Measurements from ENCODE around the gene ZNF76.
"Not testable (repeated sequence)": the region's sequence is repeated elsewhere in the genome, so short reads cannot be mapped to it uniquely, and the experiment has no call there.

ZNF76 gene

GRCh38 chr6:35330541-35331119, 71.1 kb downstream of the ZNF76 start:
- H3K23ac ChIP-seq (ENCODE audit: low read length): no peak overlapping the region
- no peak overlapping the region for H3K9ac ChIP-seq (ENCODE audit: low read length)
- no peak overlapping the region for H3K27ac ChIP-seq (ENCODE audit: low read depth, low read length)
- no peaks in the 10 kb centered on the region for H3K79me2 ChIP-seq (ENCODE audit: control insufficient read depth, insufficient read depth, low read length)
- no CpG with 5 or more reads among the region's 9 CpGs for WGBS (ENCODE audit: extremely low coverage, insufficient coverage, low lambda C conversion rate)
- no peak overlapping the region for H3K4me2 ChIP-seq (ENCODE audit: low read length)
- no peak overlapping the region for H2AK5ac ChIP-seq (ENCODE audit: low read length)
- H3K79me1 ChIP-seq (ENCODE audit: low read length): no peaks in the 10 kb centered on the region
- no peak overlapping the region for H3K18ac ChIP-seq (ENCODE audit: low read length)
- H3K56ac ChIP-seq (ENCODE audit: low read length): no peak overlapping the region
- no peak overlapping the region for H4K8ac ChIP-seq (ENCODE audit: low read depth, low read length)
- no peak overlapping the region for H3K4me3 ChIP-seq (ENCODE audit: low read length)
- H2BK120ac ChIP-seq (ENCODE audit: low read depth, low read length): no peak overlapping the region
- no peaks in the 10 kb centered on the region for H3K36me3 ChIP-seq (ENCODE audit: control insufficient read depth, insufficient read depth, low read length)
- no peak overlapping the region for H3K4ac ChIP-seq (ENCODE audit: low read depth, low read length)
- no peak for DNase-seq
- no peaks in the 10 kb centered on the region for H3K27me3 ChIP-seq (ENCODE audit: insufficient read depth, low read length, poor library complexity)
- no peak overlapping the region for H4K5ac ChIP-seq (ENCODE audit: low read length)
- H2BK15ac ChIP-seq (replicated peaks; ENCODE audit: low read depth): no peak overlapping the region
- no peaks in the 10 kb centered on the region for H3K4me1 ChIP-seq (ENCODE audit: control insufficient read depth, low read depth, low read length)
- H2BK5ac ChIP-seq (ENCODE audit: low read length): no peak overlapping the region

GRCh38 chr6:35332074-35332887, 72.7 kb downstream of the ZNF76 start:
- WGBS (ENCODE audit: extremely low coverage, insufficient coverage, low lambda C conversion rate): no CpG with 5 or more reads among the region's 9 CpGs
- peak; percentile 51 for DNase-seq

GRCh38 chr6:35341557-35341956, 82.0 kb downstream of the ZNF76 start:
- Histone ChIP-seq H3K4me2 (ENCODE audit: low read length) (no peak overlapping the region), H3K27me3 (ENCODE audit: insufficient read depth, low read length, poor library complexity) (no peaks in the 10 kb centered on the region), H3K56ac (ENCODE audit: low read length) (no peak overlapping the region), H4K8ac (ENCODE audit: low read depth, low read length) (no peak overlapping the region), H3K23ac (ENCODE audit: low read length) (no peak overlapping the region), H3K4ac (ENCODE audit: low read depth, low read length) (no peak overlapping the region), H3K79me1 (ENCODE audit: low read length) (no peaks in the 10 kb centered on the region), H4K5ac (ENCODE audit: low read length) (no peak overlapping the region), H2BK15ac (replicated peaks; ENCODE audit: low read depth) (no peak overlapping the region), H3K18ac (ENCODE audit: low read length) (no peak overlapping the region), H3K36me3 (ENCODE audit: control insufficient read depth, insufficient read depth, low read length) (no peaks in the 10 kb centered on the region), H2BK5ac (ENCODE audit: low read length) (no peak overlapping the region), H3K9ac (ENCODE audit: low read length) (no peak overlapping the region), H3K4me3 (ENCODE audit: low read length) (no peak overlapping the region), H2BK120ac (ENCODE audit: low read depth, low read length) (no peak overlapping the region), H3K79me2 (ENCODE audit: control insufficient read depth, insufficient read depth, low read length) (no peaks in the 10 kb centered on the region), H3K27ac (ENCODE audit: low read depth, low read length) (no peak overlapping the region), H3K4me1 (ENCODE audit: control insufficient read depth, low read depth, low read length) (no peaks in the 10 kb centered on the region), H2AK5ac (ENCODE audit: low read length) (no peak overlapping the region)
- peak; percentile 59 for DNase-seq
- no CpG with 5 or more reads among the region's 13 CpGs for WGBS (ENCODE audit: extremely low coverage, insufficient coverage, low lambda C conversion rate)

More at GRCh38 chr6:35332074-35332887, 72.7 kb downstream of the ZNF76 start:
- H4K5ac ChIP-seq (ENCODE audit: low read length); H2BK120ac ChIP-seq (ENCODE audit: low read depth, low read length); H3K4me3 ChIP-seq (ENCODE audit: low read length); H2AK5ac ChIP-seq (ENCODE audit: low read length); H3K18ac ChIP-seq (ENCODE audit: low read length); H3K4ac ChIP-seq (ENCODE audit: low read depth, low read length); H2BK5ac ChIP-seq (ENCODE audit: low read length); H3K36me3 ChIP-seq (ENCODE audit: control insufficient read depth, insufficient read depth, low read length); H3K56ac ChIP-seq (ENCODE audit: low read length); H3K23ac ChIP-seq (ENCODE audit: low read length); H3K79me1 ChIP-seq (ENCODE audit: low read length); H2BK15ac ChIP-seq (replicated peaks; ENCODE audit: low read depth); H3K9ac ChIP-seq (ENCODE audit: low read length); H3K79me2 ChIP-seq (ENCODE audit: control insufficient read depth, insufficient read depth, low read length); H3K27me3 ChIP-seq (ENCODE audit: insufficient read depth, low read length, poor library complexity); H3K4me1 ChIP-seq (ENCODE audit: control insufficient read depth, low read depth, low read length); H4K8ac ChIP-seq (ENCODE audit: low read depth, low read length); H3K27ac ChIP-seq (ENCODE audit: low read depth, low read length); H3K4me2 ChIP-seq (ENCODE audit: low read length): not testable (repeated sequence)

- H3K4me3 ChIP-seq (ENCODE audit: low read length): peak within 1 kb of the TSS; percentile 88
- no peak within 1 kb of the TSS for H3K4ac ChIP-seq (ENCODE audit: low read depth, low read length)
- H3K56ac ChIP-seq (ENCODE audit: low read length): peak within 1 kb of the TSS; percentile 87
- H3K27ac ChIP-seq (ENCODE audit: low read depth, low read length): no peak within 1 kb of the TSS
- no peak within 1 kb of the TSS for H3K18ac ChIP-seq (ENCODE audit: low read length)
- H2BK120ac ChIP-seq (ENCODE audit: low read depth, low read length): no peak within 1 kb of the TSS
- no peaks in the 10 kb centered on the region for H3K4me1 ChIP-seq (ENCODE audit: control insufficient read depth, low read depth, low read length)
- no peak within 1 kb of the TSS for H4K8ac ChIP-seq (ENCODE audit: low read depth, low read length)
- H2AK5ac ChIP-seq (ENCODE audit: low read length): no peak within 1 kb of the TSS
- peak; percentile 97 for DNase-seq
- H2BK5ac ChIP-seq (ENCODE audit: low read length): no peak within 1 kb of the TSS
- no peak within 1 kb of the TSS for H2BK15ac ChIP-seq (replicated peaks; ENCODE audit: low read depth)
- no CpG with 5 or more reads among the region's 77 CpGs for WGBS (ENCODE audit: extremely low coverage, insufficient coverage, low lambda C conversion rate)
- H3K4me2 ChIP-seq (ENCODE audit: low read length): peak within 1 kb of the TSS; percentile 87
- H4K5ac ChIP-seq (ENCODE audit: low read length): no peak within 1 kb of the TSS
- H3K23ac ChIP-seq (ENCODE audit: low read length): peak within 1 kb of the TSS; percentile 3
- H3K79me2 ChIP-seq (ENCODE audit: control insufficient read depth, insufficient read depth, low read length): no peaks in the 10 kb centered on the region
- H3K36me3 ChIP-seq (ENCODE audit: control insufficient read depth, insufficient read depth, low read length): no peaks in the 10 kb centered on the region
- H3K27me3 ChIP-seq (ENCODE audit: insufficient read depth, low read length, poor library complexity): no peaks in the 10 kb centered on the region
- peak within 1 kb of the TSS; percentile 86 for H3K9ac ChIP-seq (ENCODE audit: low read length)
- H3K79me1 ChIP-seq (ENCODE audit: low read length): no peaks in the 10 kb centered on the region
Measured at GRCh38 chr6:35342258-35343091, 82.9 kb downstream of the ZNF76 start, which contains the start of gene PPARD. Gene PPARD (plus strand): TSS chr6:35342558. CDS start chr6:35411088, 68,530 bp downstream.

- Histone ChIP-seq H3K18ac (ENCODE audit: low read length) (no peak overlapping the region), H3K9ac (ENCODE audit: low read length) (peak overlapping the region; percentile 86), H4K8ac (ENCODE audit: low read depth, low read length) (no peak overlapping the region), H2BK120ac (ENCODE audit: low read depth, low read length) (no peak overlapping the region), H2BK15ac (replicated peaks; ENCODE audit: low read depth) (no peak overlapping the region), H3K79me2 (ENCODE audit: control insufficient read depth, insufficient read depth, low read length) (no peaks in the 10 kb centered on the region), H2BK5ac (ENCODE audit: low read length) (no peak overlapping the region), H3K4ac (ENCODE audit: low read depth, low read length) (no peak overlapping the region), H3K56ac (ENCODE audit: low read length) (peak overlapping the region; percentile 87), H4K5ac (ENCODE audit: low read length) (no peak overlapping the region), H3K79me1 (ENCODE audit: low read length) (no peaks in the 10 kb centered on the region), H3K23ac (ENCODE audit: low read length) (no peak overlapping the region), H3K4me1 (ENCODE audit: control insufficient read depth, low read depth, low read length) (no peaks in the 10 kb centered on the region), H3K4me2 (ENCODE audit: low read length) (peak overlapping the region; percentile 87), H3K27me3 (ENCODE audit: insufficient read depth, low read length, poor library complexity) (no peaks in the 10 kb centered on the region), H3K4me3 (ENCODE audit: low read length) (peak overlapping the region; percentile 88), H2AK5ac (ENCODE audit: low read length) (no peak overlapping the region), H3K36me3 (ENCODE audit: control insufficient read depth, insufficient read depth, low read length) (no peaks in the 10 kb centered on the region), H3K27ac (ENCODE audit: low read depth, low read length) (no peak overlapping the region)
- no CpG with 5 or more reads among the region's 13 CpGs for WGBS (ENCODE audit: extremely low coverage, insufficient coverage, low lambda C conversion rate)
- DNase-seq: no peak
Measured at GRCh38 chr6:35343092-35343834, 83.7 kb downstream of the ZNF76 start.
